Activated T-cell treated with anti-CD3 and anti-CD28 coated beads for 4 hours (primary cell): ENCODE measurements around the gene PLEKHA7.
A peak's percentile ranks its signal among the peaks of the same experiment; 100 is the strongest.

Experiments used
- DNase-seq: peaks from one replicate; pipeline ENCODE4 v3.0.0-alpha.2; 2020

Gene PLEKHA7

GRCh38 chr11:16833026-16833425, 181.2 kb downstream of the PLEKHA7 start:
- DNase-seq = no peak

DNA sequence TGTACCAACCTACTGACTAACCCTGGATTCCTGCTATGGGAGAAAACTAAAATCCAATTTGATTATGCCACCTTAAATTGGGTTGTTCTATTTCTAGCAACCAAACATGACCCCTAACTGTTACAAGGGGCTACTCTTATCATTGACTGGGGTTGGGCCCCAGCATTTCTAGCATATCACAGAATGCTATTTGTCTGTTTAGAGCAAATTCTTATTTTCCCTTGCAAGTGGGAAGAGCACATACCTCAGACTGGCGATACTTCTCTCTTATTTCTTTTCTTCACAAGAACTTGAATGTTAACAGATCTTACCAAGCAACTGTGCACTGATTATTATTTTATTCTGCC, 182.0 kb downstream of the PLEKHA7 start:
- no peak for DNase-seq

DNA sequence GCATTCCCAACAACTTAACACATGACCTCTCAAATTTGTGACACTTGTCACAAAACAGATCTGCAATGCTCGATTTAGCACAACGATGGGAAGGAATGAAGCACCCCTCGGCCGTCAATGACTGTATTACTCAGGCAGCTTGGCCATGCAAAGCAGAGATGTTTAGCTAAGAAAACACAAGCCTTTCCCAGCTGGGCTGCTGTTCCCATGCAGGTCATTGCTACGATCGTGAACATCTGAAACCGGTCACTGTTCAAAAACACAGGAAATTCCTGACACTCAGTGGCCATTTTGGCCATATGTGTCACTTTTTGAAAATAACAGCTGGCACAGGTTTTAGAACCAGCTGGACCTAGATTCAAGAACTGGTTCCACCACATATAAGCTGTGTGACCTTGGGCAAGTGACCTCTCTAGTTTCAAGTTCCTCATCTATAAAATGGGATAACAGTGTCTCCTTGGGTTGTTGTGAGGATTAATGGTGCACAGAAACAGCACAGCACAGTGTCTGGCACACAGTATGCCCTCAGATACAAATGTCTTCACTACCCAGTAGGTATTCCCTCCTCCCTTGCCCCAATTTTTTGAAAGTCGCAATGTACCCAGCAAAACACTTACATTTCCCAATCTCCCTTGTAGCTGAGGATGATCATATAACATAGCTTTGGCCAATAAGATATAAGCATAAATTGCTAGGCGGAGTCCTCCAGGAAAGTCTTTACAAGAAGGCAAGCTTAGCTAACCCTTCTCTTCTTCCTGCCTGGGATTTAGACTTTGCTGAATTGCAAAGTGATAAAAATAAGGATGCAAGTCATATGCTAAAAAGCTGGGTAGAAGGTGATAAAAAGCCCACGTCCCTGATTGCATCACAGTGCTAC, 182.7 kb downstream of the PLEKHA7 start:
- no peak for DNase-seq

DNA sequence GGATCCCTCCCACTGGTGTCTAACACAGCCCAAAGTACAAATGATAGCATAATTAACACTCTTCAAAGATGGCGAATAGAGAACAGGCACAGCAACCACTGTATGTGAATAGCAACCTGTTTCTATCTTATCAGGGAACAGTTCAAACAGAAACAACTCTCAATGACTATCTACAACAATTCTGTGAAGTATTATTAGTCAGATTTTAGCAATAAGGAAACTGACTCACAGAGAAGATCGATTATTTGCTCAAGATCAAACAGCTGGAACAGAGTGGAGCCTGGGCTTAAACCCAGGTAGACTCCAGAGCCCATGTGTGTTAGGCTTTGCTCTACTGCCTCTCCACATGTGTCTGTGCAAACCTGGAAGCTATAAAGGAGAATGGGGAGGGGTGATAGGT, 187.1 kb downstream of the PLEKHA7 start:
- DNase-seq = no peak

- no peak for DNase-seq
These were observed 188.2 kb downstream of the PLEKHA7 start for GRCh38 chr11:16825968-16826367.

DNA sequence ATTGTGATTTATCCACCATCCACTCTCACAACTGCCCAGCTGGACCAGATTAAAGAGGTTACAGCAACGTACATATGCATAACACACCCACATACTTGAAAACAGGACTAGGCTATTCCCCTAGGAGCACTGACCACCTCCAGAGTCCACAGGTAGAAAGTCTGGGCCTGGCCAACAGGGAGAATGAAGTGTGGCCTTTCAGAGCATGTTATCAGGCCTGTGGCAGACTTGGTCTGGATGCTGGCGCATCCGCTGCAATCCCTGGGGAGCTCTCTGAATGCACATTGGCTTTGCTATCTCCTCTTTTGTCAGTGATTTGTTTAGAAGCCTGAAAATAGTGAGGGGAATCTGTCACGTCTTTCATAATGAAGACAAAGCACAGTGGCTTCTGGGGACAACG, 189.1 kb downstream of the PLEKHA7 start:
- DNase-seq = no peak

DNA sequence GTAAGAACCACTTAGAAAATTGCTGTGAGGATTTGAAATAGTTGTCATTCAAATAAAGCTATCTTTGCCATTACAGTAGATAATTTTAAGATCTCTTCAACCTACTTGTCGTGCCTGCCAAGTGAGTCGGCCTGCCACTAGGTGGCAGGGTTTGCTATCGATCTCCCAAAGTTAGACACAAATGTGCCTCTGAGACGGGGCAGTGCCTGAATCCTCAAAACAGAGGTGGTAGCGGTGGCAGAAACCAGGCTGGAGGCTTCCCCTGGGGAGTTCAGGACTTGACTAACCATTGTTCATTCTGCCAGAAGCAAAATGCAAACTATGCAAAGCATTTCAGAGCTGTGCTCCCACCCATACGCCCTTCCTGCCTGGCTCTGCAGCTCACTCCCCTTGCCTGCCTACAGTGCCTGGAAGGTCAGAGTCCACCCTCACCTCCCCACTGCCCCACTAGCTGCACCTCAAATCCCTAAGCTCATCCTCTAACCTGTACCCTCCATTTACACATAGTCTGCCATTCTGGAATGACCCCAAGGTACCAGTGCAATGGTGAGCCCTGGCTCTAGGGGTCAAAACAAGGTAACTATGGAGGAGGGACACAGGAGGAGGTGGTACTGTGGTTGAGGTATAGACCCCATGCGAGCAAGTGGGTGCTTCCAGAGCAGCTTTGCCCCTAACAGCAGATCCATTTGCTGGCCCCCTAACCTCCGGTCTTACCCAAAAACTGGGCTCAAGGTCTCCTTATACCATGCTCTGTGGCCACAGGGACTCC, 193.7 kb downstream of the PLEKHA7 start:
- peak; percentile 57 for DNase-seq

DNA sequence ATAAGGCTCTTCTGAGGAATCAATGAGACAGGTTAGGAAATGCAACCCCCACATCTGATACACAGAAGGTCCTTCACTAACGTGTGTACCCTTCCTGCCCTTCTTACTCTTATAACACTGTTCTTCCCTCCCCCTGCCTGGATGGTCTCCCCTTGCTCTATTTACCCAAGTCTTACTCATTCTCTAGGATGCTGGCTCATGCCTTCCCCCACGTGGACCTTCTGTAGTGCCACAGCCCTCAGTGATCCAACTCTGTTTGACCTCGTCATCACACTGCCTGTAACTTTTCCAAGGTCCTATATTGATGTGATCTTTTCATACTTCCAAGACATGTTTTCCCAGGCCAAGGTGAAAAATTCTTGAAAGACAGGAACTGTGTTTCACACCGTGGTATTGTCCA, 195.9 kb downstream of the PLEKHA7 start:
- DNase-seq = no peak

DNA sequence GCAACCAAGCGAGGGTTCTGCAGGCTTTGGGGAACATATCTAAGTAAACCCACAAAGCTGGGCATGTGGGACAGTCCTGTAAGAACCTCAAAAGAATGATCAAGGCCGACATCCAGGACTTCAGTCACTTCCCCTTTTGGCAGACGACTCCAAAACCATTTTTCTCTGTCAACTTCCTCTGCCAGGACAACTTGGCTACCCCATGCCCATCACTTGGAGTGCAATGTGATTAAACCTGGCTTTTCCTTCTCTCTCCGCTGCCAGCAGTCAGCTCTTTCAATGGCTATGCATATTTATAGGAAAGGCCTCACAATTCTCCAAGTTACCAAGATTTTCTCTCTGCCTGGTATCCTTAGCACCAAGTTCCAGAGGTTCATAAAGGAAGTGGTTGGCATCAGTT, 196.9 kb downstream of the PLEKHA7 start:
- no peak for DNase-seq

DNA sequence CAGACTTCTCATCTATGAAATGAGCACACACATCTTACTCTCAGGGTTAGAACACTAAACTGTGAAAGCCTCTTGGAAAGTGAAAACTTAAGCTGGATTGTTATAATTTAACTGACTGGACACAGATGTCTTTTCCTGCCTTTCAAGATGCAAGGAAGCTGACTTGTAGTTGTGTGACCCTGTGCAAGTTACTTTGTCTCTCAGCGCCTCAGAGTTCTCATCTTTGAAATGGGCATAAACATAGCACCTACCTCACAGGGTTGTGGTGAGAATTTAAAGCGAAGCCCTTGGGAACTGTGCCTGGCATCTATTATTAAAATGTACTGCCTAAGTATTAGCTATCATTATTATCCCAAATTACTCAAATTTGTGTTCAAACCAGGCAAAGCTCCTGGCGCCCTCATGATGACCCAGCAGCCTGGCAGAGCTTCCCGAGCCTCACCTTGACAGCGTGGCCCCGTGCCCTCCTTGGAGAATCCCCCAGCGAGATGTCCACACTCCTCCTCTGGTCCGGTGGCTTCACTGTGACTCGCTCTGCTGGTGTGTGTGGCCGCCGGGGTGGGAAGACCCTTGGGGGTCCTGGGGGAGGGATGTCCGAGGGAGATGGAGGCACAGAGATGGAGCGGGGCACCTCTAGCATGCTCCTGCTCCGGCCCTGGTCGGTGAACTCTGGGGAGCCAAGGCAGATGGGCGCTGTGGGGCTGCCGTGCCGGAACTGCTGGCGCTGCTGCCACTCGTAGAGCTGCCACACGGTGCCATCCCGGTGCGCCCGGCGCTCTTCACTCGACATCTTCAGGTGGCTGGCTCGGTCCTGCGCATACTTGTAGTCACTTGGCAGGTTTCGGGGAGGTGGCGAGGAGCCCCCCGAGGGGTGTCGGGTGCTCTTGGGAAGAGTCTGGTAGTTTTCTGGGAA, 197.6 kb downstream of the PLEKHA7 start:
- DNase-seq = no peak

DNA sequence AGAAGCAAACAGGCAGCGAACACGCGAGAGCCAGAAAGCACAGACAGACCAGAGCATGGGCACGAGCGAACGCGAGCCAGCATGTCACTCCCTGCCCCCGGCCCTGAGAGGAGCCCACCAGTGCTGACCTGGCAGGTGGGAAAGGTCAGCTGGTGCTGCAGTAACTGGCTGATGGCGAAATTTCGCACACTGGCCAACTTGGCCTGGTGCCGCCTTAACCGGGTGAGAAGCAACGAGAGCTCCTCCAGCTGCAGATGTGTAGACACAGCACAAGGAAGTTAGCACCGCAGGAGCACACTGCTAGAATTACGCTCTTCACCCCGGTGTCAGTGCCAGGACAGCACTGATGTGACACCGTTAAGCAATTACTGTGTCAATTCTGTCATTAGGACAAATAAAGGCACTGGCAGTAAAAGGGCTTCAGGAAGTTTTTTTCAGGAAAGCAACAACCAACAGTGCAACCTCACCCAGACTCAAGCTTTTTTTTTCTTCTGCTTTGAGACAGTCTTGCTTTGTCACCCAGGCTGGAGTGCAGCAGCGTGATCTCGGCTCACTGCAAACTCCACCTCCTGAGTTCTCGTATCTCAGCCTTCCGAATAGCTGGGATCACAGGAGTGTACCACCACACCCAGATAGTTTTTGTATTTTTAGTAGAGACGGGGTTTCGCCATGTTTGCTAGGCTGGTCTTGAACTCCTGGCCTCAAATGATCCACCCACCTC, 199.0 kb downstream of the PLEKHA7 start:
- no peak for DNase-seq

DNA sequence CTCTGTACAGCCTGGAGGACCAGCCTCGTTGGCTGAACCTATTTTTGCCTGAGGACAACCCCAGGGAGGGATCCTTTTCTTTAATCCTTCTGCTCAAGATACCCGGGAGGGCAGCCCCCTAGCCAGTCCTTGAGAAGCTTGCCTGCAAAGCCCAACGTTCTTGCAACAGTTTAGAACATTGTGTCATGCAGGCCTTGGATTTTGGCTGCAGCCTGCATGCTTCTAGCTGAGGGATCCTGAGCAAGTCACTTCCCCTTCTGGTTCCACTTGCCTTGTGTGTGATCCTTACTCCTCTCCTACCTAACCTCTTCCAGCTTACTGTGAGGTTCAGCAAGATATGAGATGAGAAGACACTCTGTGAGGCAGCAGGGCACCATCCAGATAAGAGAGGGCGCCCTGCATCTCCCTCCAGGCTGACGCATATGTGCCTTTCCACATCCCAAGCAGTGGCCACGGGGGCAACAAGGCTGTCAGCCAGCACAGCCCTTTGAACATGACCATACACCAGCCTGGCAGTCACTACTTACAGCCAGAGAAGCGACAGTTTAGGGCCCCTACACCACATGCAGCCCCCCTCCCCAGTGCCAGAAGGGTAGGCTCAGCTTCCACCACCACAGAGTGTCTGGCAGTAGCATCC, 199.7 kb downstream of the PLEKHA7 start:
- no peak for DNase-seq

DNA sequence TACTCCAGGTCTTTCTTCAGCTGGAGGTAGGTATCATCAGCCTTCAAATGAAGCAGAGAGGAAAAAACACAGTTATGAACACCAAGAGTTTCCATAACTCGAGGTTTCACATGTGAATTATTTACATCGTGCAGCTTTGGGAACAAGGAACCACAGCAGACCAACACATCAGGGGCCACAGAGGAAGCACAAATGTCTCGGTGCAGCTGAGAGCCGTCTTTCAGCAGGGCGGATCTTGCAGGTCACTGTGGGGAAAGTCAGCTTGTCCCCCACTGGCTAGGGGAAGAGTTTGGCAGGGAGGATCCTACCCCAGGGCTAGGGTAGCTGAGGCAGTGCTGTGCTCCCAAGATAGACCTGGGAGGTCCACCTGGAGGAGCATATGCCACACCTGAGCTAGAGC, 201.1 kb downstream of the PLEKHA7 start:
- DNase-seq = no peak

DNA sequence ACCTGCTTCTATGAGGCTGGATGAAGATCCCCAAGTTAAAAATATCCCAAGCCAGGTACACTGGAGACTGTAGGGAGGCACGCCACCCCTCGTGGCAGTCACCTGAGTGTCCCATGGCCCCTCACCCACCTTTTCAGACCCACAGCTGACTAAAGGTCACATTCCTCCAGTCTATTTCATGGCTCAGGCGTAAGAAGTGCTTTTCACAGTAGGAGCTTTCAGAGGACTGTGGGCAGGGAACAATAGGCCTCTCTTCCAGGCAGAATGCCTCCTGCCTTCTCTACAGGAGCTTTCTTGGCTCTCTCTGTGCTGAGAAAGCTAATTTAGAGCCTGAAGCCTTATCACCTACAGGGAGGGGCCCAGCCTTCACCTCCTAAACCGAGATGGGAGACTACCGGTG, 201.9 kb downstream of the PLEKHA7 start:
- DNase-seq = no peak

DNA sequence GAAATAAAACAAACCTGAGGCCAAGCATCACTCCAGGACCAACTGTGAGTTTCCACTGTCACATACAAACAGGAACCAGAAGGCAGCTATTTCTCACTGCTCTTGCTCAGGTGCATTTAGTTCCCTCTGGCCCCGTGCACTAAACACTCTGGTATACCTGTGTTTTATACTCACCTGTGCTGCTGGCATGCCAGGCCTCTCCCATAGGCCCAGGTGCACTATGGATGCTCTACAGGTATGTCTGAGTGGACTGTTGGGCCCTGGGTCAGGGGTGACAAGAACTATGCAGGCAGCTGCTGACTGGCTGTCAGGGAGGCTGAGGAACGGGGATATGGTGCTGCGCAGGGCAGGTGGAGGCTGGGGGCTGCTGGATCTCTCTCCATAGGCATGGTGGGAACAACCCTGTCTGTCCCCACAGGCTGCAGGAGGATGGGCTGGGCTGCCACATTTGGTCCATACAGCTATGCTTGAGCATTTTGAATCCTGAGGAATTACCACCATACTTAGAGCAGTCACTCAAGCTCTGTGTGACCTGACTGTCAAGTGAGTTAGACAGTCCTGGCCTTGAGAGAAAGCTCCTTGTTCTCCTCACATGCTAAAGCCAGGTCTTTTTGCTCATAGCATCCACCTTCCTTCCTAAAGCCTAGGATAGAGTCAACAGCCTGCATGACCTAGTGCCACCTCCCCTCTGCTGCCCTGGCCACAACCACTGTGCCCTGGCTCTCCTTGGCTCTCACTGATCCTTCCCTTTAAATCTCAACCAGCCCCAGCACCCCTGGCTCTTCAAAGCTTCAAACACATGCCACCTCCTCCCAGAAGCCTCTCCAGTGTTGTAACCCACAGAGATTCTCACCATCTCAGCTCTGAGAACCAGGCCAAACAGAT, 202.8 kb downstream of the PLEKHA7 start:
- no peak for DNase-seq

- DNase-seq = no peak
These were observed 204.1 kb downstream of the PLEKHA7 start for GRCh38 chr11:16809886-16810668.

DNA sequence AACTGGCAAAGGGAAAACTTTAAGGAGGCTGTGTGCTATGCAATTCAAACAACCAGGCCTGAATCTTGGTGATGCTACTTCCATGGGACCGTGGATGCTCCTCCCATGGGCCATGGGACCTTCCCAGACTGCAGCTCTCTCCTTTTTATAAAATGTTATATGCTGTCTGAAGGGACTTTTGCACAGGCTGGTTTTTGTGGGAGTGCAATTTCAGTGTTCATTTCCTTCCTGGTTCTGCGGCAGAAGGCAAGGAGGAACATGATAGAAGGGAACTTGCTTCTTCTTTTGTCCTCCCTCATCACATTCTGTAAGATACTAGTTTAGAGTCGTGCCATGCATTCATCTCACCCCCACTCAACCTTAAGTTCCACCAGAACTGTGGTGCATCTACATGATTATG, 206.9 kb downstream of the PLEKHA7 start:
- no peak for DNase-seq

- DNase-seq = no peak
These were observed 207.4 kb downstream of the PLEKHA7 start for GRCh38 chr11:16806791-16807190.

DNA sequence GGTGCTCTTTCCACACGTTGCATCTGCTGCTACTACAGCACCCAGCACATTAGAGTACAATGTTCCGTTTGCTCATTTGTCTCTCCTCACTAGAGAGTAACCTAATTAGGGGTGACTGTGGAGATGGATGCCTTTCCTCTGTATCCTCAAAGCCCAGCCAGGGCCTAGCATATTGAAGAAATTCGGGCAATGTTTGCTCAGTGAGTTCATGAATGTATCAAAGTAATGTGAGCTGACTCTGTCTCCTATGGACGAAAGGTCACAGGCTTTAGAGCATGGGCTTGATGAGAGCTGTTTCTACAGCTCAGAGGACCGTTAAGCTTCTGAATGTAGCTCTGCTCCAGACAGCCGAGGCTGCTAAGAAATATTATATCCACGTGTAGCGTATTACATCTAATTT, 208.3 kb downstream of the PLEKHA7 start:
- DNase-seq = no peak
